ENCODE measurements around the gene C19orf67. TPM values are rescaled to one million over a fixed set of nuclear protein-coding genes. Genes with fewer than 3 reads are reported as not detected.
A peak's percentile ranks its signal among the peaks of the same experiment; 100 is the strongest.

Gene C19orf67
- total and polyA plus RNA-seq, 2 of the 13 experiments (the other 11 are each of a cell fraction or from before 2014, with no cell fraction given), result 0.11 to 0.32 TPM

DNA sequence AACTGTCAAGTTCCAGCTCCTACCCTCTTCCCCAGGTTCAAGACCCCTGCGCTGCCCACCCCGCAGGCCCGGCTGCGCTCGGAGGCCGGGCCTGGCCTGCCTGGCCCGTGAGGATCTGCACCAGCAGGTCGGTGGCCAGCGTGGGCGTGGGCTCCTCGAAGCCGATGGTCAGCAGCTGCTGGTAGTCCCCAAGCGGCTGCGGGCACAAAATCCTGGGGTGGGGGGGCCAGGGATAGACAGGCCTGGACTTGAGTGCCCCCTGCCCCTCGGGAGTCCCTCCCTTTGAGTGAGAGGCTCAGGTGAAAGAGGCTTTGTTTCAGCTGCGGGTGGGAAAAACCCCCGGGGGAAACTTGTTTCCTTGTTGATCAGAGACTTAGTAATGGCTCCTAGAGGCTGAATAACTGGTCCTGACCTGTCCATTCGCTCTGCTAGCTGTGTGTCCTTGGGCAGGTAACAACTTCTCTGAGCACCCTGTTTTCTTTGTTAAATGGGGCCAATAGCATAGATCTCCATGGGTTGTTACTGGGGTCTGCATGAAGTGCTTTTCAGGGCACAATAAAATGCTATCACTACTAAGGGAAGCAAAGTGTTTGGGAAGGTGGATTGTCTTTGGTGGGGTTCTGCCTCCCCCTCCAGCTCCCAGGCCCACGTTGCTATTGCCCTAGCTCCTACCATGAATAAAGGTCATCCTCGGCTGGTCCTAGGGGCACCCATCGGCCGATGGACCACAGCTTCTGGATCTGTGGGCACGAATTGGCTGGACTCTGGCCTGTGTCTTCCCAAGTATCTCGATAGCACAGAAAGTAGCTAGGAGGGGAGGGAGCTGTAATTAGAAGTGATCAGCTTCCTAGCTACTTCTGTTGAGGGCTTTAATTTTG lies 3.5 kb downstream of the C19orf67 start:
- Histone ChIP-seq H3K27me3 (ENCODE audit: control insufficient read depth in 1 of 2, insufficient read depth in 2 of 2, low read length in 2 of 2) (no peaks in the 10 kb centered on the region; a peak in 1 of 5 replicates), H3K9me3 (ENCODE audit: low read length) (no peaks in the 10 kb centered on the region), H3K36me3 (replicated peaks in 1 of 2; ENCODE audit: control insufficient read depth in 1 of 2, insufficient read depth in 2 of 2, low read length in 2 of 2) (no peaks in the 10 kb centered on the region), H3K4me3 (replicated peaks in 1 of 3; ENCODE audit: insufficient read depth in 1 of 3, low read depth in 2 of 3, low read length in 3 of 3) (peak overlapping the region; percentile 78 to 95 (median 87)), H2AFZ (ENCODE audit: low read length) (no peak overlapping the region), H4K20me1 (ENCODE audit: insufficient read depth, low read length) (no peaks in the 10 kb centered on the region), H3K27ac (ENCODE audit: extremely low read length, insufficient read depth, low read length) (peak overlapping the region; percentile 78), H3K4me2 (ENCODE audit: low read depth, low read length) (peak overlapping the region; percentile 95), H3K4me1 (ENCODE audit: insufficient read depth, low read length) (peaks cover 44% of the 10 kb centered on the region), H3K9ac (ENCODE audit: insufficient read depth, low read depth, low read length) (peak overlapping the region; percentile 92), H3K79me2 (ENCODE audit: insufficient read depth, low read length) (peaks cover 5% of the 10 kb centered on the region)
- TSS peak; percentile 79 for BruUV-seq (replicated peaks)
- peak; percentile 23 for FAIRE-seq
- DNase-seq (ENCODE audit: low spot score), result no peak
- WGBS (ENCODE audit: low lambda C conversion rate), result 19% methylated on average over 9 of the region's 24 CpGs
- no peak; the same call in 2 of the 3 replicates for ATAC-seq
- CTCF ChIA-PET (ENCODE audit: low intra/inter-chr PET ratio, low total read pairs), result no interaction called here
- POLR2A ChIA-PET, result interaction anchor here (0.6 to 3.4 kb wide), 7 partner anchors 10 to 1331 kb away, joined by 3 to 14 read pairs (median 5); partner anchors contain the start of genes ASF1B, MISP3 and PRKACA
- in situ Hi-C loops (cut with HindIII; ENCODE audit: extremely low pct_ligation_motif_present, low pct_unique_long_range_greater_than_20kb), result no loop called here
- intact Hi-C loops (cut with micrococcal nuclease; ENCODE audit: unreplicated experiment), result loop anchor here (2.0 to 5.0 kb wide), 2 partner anchors 35 to 55 kb away; partner anchors contain the start of genes ASF1B and PRKACA
- TF ChIP-seq, protein P1, sequence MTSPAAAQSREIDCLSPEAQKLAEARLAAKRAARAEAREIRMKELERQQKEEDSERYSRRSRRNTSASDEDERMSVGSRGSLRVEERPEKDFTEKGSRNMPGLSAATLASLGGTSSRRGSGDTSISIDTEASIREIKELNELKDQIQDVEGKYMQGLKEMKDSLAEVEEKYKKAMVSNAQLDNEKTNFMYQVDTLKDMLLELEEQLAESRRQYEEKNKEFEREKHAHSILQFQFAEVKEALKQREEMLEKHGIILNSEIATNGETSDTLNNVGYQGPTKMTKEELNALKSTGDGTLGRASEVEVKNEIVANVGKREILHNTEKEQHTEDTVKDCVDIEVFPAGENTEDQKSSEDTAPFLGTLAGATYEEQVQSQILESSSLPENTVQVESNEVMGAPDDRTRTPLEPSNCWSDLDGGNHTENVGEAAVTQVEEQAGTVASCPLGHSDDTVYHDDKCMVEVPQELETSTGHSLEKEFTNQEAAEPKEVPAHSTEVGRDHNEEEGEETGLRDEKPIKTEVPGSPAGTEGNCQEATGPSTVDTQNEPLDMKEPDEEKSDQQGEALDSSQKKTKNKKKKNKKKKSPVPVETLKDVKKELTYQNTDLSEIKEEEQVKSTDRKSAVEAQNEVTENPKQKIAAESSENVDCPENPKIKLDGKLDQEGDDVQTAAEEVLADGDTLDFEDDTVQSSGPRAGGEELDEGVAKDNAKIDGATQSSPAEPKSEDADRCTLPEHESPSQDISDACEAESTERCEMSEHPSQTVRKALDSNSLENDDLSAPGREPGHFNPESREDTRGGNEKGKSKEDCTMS (CRISPR knock-in tag; conservative IDR thresholded peaks at IDR 0.05), result no peak
- TF ChIP-seq NRL (CRISPR knock-in tag; IDR thresholded peaks at IDR 0.05; ENCODE audit: borderline replicate concordance), result no peak; the same call in 1 of the 2 replicates
- no peak for TF ChIP-seq SKI (IDR thresholded peaks at IDR 0.05; ENCODE audit: partially characterized antibody)
- no peak for TF ChIP-seq CC2D1A (CRISPR knock-in tag; IDR thresholded peaks at IDR 0.05)
- TF ChIP-seq ZFP36 (IDR thresholded peaks at IDR 0.05; ENCODE audit: borderline replicate concordance, low read depth, low read length, partially characterized antibody), result peak; percentile 16
- TF ChIP-seq ZNF879 (CRISPR knock-in tag; IDR thresholded peaks at IDR 0.05), result no peak
- TF ChIP-seq RBFOX2 (IDR thresholded peaks at IDR 0.05; ENCODE audit: low read depth, low read length), result peak; percentile 80
- TF ChIP-seq, protein P2, sequence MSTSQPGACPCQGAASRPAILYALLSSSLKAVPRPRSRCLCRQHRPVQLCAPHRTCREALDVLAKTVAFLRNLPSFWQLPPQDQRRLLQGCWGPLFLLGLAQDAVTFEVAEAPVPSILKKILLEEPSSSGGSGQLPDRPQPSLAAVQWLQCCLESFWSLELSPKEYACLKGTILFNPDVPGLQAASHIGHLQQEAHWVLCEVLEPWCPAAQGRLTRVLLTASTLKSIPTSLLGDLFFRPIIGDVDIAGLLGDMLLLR (CRISPR knock-in tag; IDR thresholded peaks at IDR 0.05), result peak; percentile 55; the same call in 1 of the 2 replicates
- TF ChIP-seq CCDC6 (CRISPR knock-in tag; IDR thresholded peaks at IDR 0.05), result no peak
- TF ChIP-seq, protein P3, sequence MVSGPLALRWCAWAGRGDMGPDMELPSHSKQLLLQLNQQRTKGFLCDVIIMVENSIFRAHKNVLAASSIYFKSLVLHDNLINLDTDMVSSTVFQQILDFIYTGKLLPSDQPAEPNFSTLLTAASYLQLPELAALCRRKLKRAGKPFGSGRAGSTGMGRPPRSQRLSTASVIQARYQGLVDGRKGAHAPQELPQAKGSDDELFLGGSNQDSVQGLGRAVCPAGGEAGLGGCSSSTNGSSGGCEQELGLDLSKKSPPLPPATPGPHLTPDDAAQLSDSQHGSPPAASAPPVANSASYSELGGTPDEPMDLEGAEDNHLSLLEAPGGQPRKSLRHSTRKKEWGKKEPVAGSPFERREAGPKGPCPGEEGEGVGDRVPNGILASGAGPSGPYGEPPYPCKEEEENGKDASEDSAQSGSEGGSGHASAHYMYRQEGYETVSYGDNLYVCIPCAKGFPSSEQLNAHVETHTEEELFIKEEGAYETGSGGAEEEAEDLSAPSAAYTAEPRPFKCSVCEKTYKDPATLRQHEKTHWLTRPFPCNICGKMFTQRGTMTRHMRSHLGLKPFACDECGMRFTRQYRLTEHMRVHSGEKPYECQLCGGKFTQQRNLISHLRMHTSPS (CRISPR knock-in tag; IDR thresholded peaks at IDR 0.05; ENCODE audit: low read depth), result no peak
- TF ChIP-seq WIZ (CRISPR knock-in tag; IDR thresholded peaks at IDR 0.05), result 0 out of 2 replicates have a peak, but pooled peaks have one; percentile 2
- TF ChIP-seq RXRA (CRISPR knock-in tag; IDR thresholded peaks at IDR 0.05), result 0 out of 2 replicates have a peak, but pooled peaks have one; percentile 3
- no peak for TF ChIP-seq NFKB2 (CRISPR knock-in tag; IDR thresholded peaks at IDR 0.05; ENCODE audit: borderline replicate concordance)
- TF ChIP-seq ZNF891 (CRISPR knock-in tag; IDR thresholded peaks at IDR 0.05), result peak; percentile 57; the same call in 1 of the 2 replicates
- TF ChIP-seq, protein P4, sequence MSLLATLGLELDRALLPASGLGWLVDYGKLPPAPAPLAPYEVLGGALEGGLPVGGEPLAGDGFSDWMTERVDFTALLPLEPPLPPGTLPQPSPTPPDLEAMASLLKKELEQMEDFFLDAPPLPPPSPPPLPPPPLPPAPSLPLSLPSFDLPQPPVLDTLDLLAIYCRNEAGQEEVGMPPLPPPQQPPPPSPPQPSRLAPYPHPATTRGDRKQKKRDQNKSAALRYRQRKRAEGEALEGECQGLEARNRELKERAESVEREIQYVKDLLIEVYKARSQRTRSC (CRISPR knock-in tag; IDR thresholded peaks at IDR 0.05; ENCODE audit: low read depth), result no peak
- TF ChIP-seq MTF2 (CRISPR knock-in tag; IDR thresholded peaks at IDR 0.05; ENCODE audit: borderline replicate concordance), result no peak
